Measurements from ENCODE around the gene FTO. TPM values are rescaled to one million over a fixed set of nuclear protein-coding genes. Genes with fewer than 3 reads are reported as not detected.

Gene FTO
- total RNA-seq, 1 donor, result 135 TPM

- TF ChIP-seq CTCF (IDR thresholded peaks at IDR 0.05; ENCODE audit: insufficient read depth, low read length), result no peak
- no peak for DNase-seq (ENCODE audit: low read depth)
- no peak overlapping the region for H3K4me3 ChIP-seq (ENCODE audit: low read depth, low read length)
These were observed 229.0 kb downstream of the FTO start for GRCh38 chr16:53932975-53933374.

GRCh38 chr16:53933407-53933806, 229.5 kb downstream of the FTO start:
- no peak for TF ChIP-seq CTCF (IDR thresholded peaks at IDR 0.05; ENCODE audit: insufficient read depth, low read length)
- no peak for DNase-seq (ENCODE audit: low read depth)
- no peak overlapping the region for H3K4me3 ChIP-seq (ENCODE audit: low read depth, low read length)

GRCh38 chr16:53936052-53936451, 232.1 kb downstream of the FTO start:
- no peak for TF ChIP-seq CTCF (IDR thresholded peaks at IDR 0.05; ENCODE audit: insufficient read depth, low read length)
- no peak for DNase-seq (ENCODE audit: low read depth)
- H3K4me3 ChIP-seq (ENCODE audit: low read depth, low read length), result no peak overlapping the region

DNA sequence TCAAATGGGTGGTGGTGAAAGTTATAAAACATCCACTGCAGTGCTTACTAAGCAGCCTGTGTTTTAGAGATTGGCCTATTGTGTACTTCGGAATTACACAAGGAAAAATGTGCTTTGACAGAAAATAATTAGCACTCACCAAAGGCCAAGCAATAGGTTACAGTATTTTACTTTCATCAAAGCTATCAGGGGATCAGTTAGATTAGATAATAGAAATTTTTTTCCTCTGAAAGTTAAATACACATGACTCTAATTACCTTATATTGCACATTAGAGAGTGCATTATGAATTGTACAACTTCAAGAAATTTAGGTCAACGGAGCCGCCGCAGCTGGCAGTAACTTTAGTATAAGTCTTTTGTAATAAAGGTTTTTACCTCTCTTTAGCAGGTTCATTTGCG, 232.6 kb downstream of the FTO start:
- DNase-seq (ENCODE audit: low read depth), result no peak
- no peak overlapping the region for H3K4me3 ChIP-seq (ENCODE audit: low read depth, low read length)

DNA sequence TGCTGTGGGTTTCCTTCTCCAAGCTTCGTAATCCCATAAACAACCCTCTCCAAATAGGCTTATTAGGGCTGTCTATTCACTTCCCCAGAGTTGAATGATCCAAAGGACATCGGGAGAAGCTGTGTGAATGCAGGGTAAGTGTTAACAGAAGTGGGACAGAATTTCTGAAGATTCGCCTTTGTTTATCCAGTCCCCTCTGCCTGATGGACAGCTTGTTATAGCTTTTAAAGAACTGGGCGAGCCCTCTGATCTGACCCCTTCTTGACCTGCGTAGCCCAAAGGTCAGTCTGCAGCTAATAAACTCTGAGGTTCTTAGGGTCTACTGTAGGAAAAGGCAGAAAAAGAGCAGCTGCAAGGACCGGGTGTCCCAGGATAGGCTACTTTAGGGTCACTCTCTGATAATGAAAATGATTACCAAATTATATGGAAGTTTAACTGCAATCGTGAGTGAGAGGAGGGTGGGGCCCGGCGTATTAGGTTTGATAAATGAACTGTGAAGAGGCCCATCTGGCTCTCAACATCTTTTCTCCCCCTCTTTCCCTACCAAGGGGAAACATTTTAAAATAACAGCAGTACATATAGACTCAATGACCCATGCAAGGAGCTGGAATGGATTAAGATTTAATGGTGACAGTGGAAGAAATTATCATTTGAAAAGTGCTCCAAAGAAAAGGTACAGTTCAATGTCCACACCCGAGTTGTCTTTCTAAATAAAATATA, 233.4 kb downstream of the FTO start:
- no peak overlapping the region for H3K4me3 ChIP-seq (ENCODE audit: low read depth, low read length)
- DNase-seq (ENCODE audit: low read depth), result no peak
- TF ChIP-seq CTCF (IDR thresholded peaks at IDR 0.05; ENCODE audit: insufficient read depth, low read length), result no peak

More for the DNA sequence above, 232.6 kb downstream of the FTO start:
- TF ChIP-seq CTCF (IDR thresholded peaks at IDR 0.05; ENCODE audit: insufficient read depth, low read length), result no peak

- no peak for TF ChIP-seq CTCF (IDR thresholded peaks at IDR 0.05; ENCODE audit: insufficient read depth, low read length)
- DNase-seq (ENCODE audit: low read depth), result no peak
These were observed 240.1 kb downstream of the FTO start for GRCh38 chr16:53944025-53944424.

DNA sequence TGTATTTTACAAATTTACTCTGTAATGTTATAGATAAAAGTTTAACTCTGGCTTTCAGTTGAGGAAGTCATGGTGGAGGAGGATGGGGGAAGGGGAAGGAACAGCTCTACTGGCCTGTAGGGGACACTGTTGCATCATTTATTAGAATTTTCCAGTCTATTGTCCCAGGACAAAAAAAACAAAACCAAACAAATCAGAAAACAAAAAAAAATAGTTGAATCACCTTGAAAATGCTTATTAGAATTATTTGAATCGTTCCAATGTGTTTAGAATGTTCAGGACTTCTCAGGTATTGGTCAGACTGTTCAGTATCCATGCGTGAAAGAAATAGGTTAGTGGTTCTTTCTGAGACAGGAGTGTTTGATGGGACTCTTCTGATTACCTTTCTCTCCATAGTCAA, 242.0 kb downstream of the FTO start:
- H3K4me3 ChIP-seq (ENCODE audit: low read depth, low read length), result no peak overlapping the region
- peak; percentile 77 for DNase-seq (ENCODE audit: low read depth)
- TF ChIP-seq CTCF (IDR thresholded peaks at IDR 0.05; ENCODE audit: insufficient read depth, low read length), result peak; percentile 81

More at GRCh38 chr16:53944025-53944424, 240.1 kb downstream of the FTO start:
- H3K4me3 ChIP-seq (ENCODE audit: low read depth, low read length), result no peak overlapping the region

Data from fibroblast of the aortic adventitia (primary cell).